IMR-90 (cell line): ENCODE results near the gene HAUS3. TPM values are rescaled to one million over a fixed set of nuclear protein-coding genes. Genes with fewer than 3 reads are reported as not detected.

Experiments
- ATAC-seq: fragments of 200-7000 bp; cut with Tn5 transposase; 2 replicates; pipeline ENCODE4 v1.9.1; 2020; ENCODE audit warnings: low read depth, mild to moderate bottlenecking, moderate library complexity
- BruUV-seq: library from RNA; stranded (reverse); fragments of 400-500 nt; replicated peaks from 2 replicates; lab custom pipeline; 2021; lab: Mats Ljungman, UMichigan
- CTCF ChIA-PET: fragments of 300-600 bp; formaldehyde crosslinking; extraction: SDS; loops from one replicate; lab custom pipeline; 2021; ENCODE audit warnings: antibody characterized with exemption; lab: Yijun Ruan, JAX
- POLR2A ChIA-PET: fragments of 300-600 bp; sonication (Branson Sonifier 250); formaldehyde crosslinking; loops from one replicate; lab custom pipeline; 2022; ENCODE audit warnings: antibody characterized with exemption; ENCODE audit not compliant: unreplicated experiment; lab: Charles Lee
- DNase-seq: peaks from one replicate; pipeline ENCODE4 v3.0.0; 2013
- H2AFZ ChIP-seq: replicated peaks from 2 replicates; pipeline ENCODE3; 2013; ENCODE audit warnings: low read length, mild to moderate bottlenecking; ENCODE audit not compliant: poor library complexity
- H2AK5ac ChIP-seq: 2 replicates; pipeline ENCODE4 v1.6.1; 2013; ENCODE audit warnings: low read depth, low read length, inconsistent platforms
- H2AK9ac ChIP-seq: replicated peaks from 2 replicates; pipeline ENCODE3; 2013; ENCODE audit warnings: mild to moderate bottlenecking, low read depth, low read length, moderate library complexity; ENCODE audit not compliant: poor library complexity
- H2BK120ac ChIP-seq: 2 replicates; pipeline ENCODE4 v1.6.1; 2013; ENCODE audit warnings: low read depth, low read length, inconsistent platforms
- H2BK15ac ChIP-seq: 3 replicates; pipeline ENCODE4 v1.6.1; 2013; ENCODE audit warnings: low read depth, low read length, inconsistent platforms
- H2BK20ac ChIP-seq: 2 replicates; pipeline ENCODE4 v1.6.1; 2013; ENCODE audit warnings: low read depth, mild to moderate bottlenecking, inconsistent platforms, low read length, moderate library complexity
- H2BK5ac ChIP-seq: 2 replicates; pipeline ENCODE4 v1.6.1; 2013; ENCODE audit warnings: mild to moderate bottlenecking, low read depth, low read length, inconsistent platforms; ENCODE audit not compliant: poor library complexity, severe bottlenecking
- H3K14ac ChIP-seq: replicated peaks from 2 replicates; pipeline ENCODE4 v1.6.1; 2013; ENCODE audit warnings: low read depth, low read length, inconsistent platforms
- H3K18ac ChIP-seq: 2 replicates; pipeline ENCODE4 v1.6.1; 2013; ENCODE audit warnings: low read depth, low read length, control low read depth
- H3K23ac ChIP-seq: 2 replicates; pipeline ENCODE4 v1.6.1; 2013; ENCODE audit warnings: low read depth, low read length, inconsistent platforms
- H3K27ac ChIP-seq: 2 replicates; pipeline ENCODE4 v1.5.1; 2013; ENCODE audit warnings: mild to moderate bottlenecking, control low read depth, low read length; ENCODE audit not compliant: insufficient read depth
- H3K27me3 ChIP-seq: 2 replicates; pipeline ENCODE4 v1.6.1; 2013; ENCODE audit warnings: low read length; ENCODE audit not compliant: control insufficient read depth, insufficient read depth
- H3K36me3 ChIP-seq: 2 replicates; pipeline ENCODE4 v1.6.1; 2013; ENCODE audit warnings: low read length, mixed read lengths; ENCODE audit not compliant: control insufficient read depth, insufficient read depth
- H3K4ac ChIP-seq: 2 replicates; pipeline ENCODE4 v1.6.1; 2013; ENCODE audit warnings: low read depth, low read length, inconsistent platforms
- H3K4me1 ChIP-seq: 2 replicates; pipeline ENCODE4 v1.6.1; 2013; ENCODE audit warnings: low read length, mixed read lengths; ENCODE audit not compliant: control insufficient read depth, insufficient read depth
- H3K4me2 ChIP-seq: 2 replicates; pipeline ENCODE4 v1.6.1; 2013; ENCODE audit warnings: low read depth, mild to moderate bottlenecking, control low read depth, low read length, moderate library complexity
- H3K4me3 ChIP-seq: 2 replicates; pipeline ENCODE4 v1.5.1; 2013; ENCODE audit warnings: low read depth, mild to moderate bottlenecking, control low read depth, low read length, moderate library complexity; ENCODE audit not compliant: insufficient read depth
- H3K56ac ChIP-seq: 2 replicates; pipeline ENCODE4 v1.6.1; 2013; ENCODE audit warnings: low read length, inconsistent platforms; ENCODE audit not compliant: insufficient read depth; ENCODE audit errors: extremely low read depth
- H3K79me1 ChIP-seq, 2 experiments: 2 replicates each; pipeline ENCODE4 v1.6.1; 2013; ENCODE audit warnings: low read length in 2 of 2, inconsistent platforms in 1 of 2, low read depth in 1 of 2
- H3K9ac ChIP-seq: 2 replicates; pipeline ENCODE4 v1.6.1; 2013; ENCODE audit warnings: low read depth, low read length, control low read depth
- H3K9me1 ChIP-seq: 2 replicates; pipeline ENCODE4 v1.6.1; 2013; ENCODE audit warnings: low read length, inconsistent platforms; ENCODE audit not compliant: insufficient read depth
- H3K9me3 ChIP-seq: 2 replicates; pipeline ENCODE4 v1.6.1; 2013; ENCODE audit warnings: low read length; ENCODE audit not compliant: control insufficient read depth, insufficient read depth
- H4K20me1 ChIP-seq: 2 replicates; pipeline ENCODE4 v1.6.1; 2013; ENCODE audit warnings: low read length, inconsistent platforms; ENCODE audit not compliant: insufficient read depth
- H4K5ac ChIP-seq: 2 replicates; pipeline ENCODE4 v1.6.1; 2013; ENCODE audit warnings: mild to moderate bottlenecking, low read depth, low read length, control low read depth
- H4K8ac ChIP-seq, 2 experiments: 2 replicates each; pipeline ENCODE4 v1.6.1; 2013; ENCODE audit warnings: low read depth in 2 of 2, low read length in 2 of 2, control low read depth in 1 of 2, inconsistent platforms in 1 of 2
- H4K91ac ChIP-seq: 2 replicates; pipeline ENCODE4 v1.6.1; 2013; ENCODE audit warnings: low read depth, low read length, inconsistent platforms; ENCODE audit not compliant: insufficient read depth
- BHLHE40 ChIP-seq: fragments of 150-350 bp; IDR thresholded peaks from 2 replicates; pipeline ENCODE4 v1.6.1; 2016; ENCODE audit warnings: mild to moderate bottlenecking, low read depth, low read length
- CEBPB ChIP-seq: IDR thresholded peaks from 2 replicates; pipeline ENCODE4 v1.6.1; 2012; ENCODE audit warnings: low read depth, low read length, improper control_type of control experiment
- CHD1 ChIP-seq: IDR thresholded peaks from 2 replicates; pipeline ENCODE4 v1.6.1; 2012; ENCODE audit warnings: low read depth, low read length, improper control_type of control experiment
- CTCF ChIP-seq: conservative IDR thresholded peaks from 2 replicates; pipeline ENCODE4 v1.5.1; 2012; ENCODE audit warnings: mild to moderate bottlenecking, low read depth, low read length, improper control_type of control experiment
- ELK1 ChIP-seq: fragments of 150-350 bp; IDR thresholded peaks from 2 replicates; pipeline ENCODE4 v1.6.1; 2016; ENCODE audit warnings: low read depth, mild to moderate bottlenecking, low read length, moderate library complexity, borderline replicate concordance
- FOS ChIP-seq: fragments of 150-350 bp; IDR thresholded peaks from 2 replicates; pipeline ENCODE4 v1.6.1; 2016; ENCODE audit warnings: low read depth, low read length
- MAFK ChIP-seq: IDR thresholded peaks from 2 replicates; pipeline ENCODE4 v1.6.1; 2012; ENCODE audit warnings: low read depth, low read length, improper control_type of control experiment
- MAZ ChIP-seq: IDR thresholded peaks from 2 replicates; pipeline ENCODE4 v1.6.1; 2012; ENCODE audit warnings: low read depth, mild to moderate bottlenecking, low read length, improper control_type of control experiment, moderate library complexity, borderline replicate concordance
- MXI1 ChIP-seq: IDR thresholded peaks from 2 replicates; pipeline ENCODE4 v1.6.1; 2012; ENCODE audit warnings: low read depth, mild to moderate bottlenecking, low read length, moderate library complexity, borderline replicate concordance
- NFE2L2 ChIP-seq: fragments of 150-350 bp; IDR thresholded peaks from 2 replicates; pipeline ENCODE4 v1.6.1; 2016; ENCODE audit warnings: low read depth, mild to moderate bottlenecking, low read length
- POLR2A ChIP-seq: IDR thresholded peaks from 2 replicates; pipeline ENCODE4 v1.6.1; 2012; ENCODE audit warnings: mild to moderate bottlenecking, low read depth, low read length
- RAD21 ChIP-seq: IDR thresholded peaks from 2 replicates; pipeline ENCODE4 v1.6.1; 2012; ENCODE audit warnings: low read length, improper control_type of control experiment
- RFX5 ChIP-seq: IDR thresholded peaks from 2 replicates; pipeline ENCODE4 v1.8.0; 2012; ENCODE audit warnings: low read depth, mild to moderate bottlenecking, low read length, moderate library complexity
- SMC3 ChIP-seq: fragments of 150-350 bp; IDR thresholded peaks from 2 replicates; pipeline ENCODE4 v1.6.1; 2016; ENCODE audit warnings: low read depth, mild to moderate bottlenecking, antibody characterized with exemption, low read length, moderate library complexity
- USF2 ChIP-seq: fragments of 150-350 bp; IDR thresholded peaks from 2 replicates; pipeline ENCODE4 v1.6.1; 2017; ENCODE audit warnings: mild to moderate bottlenecking, antibody characterized with exemption, low read length, low read depth
- WGBS, 2 experiments: methylation state at CpG; one replicate each; pipeline versions ENCODE4 v1.1.5 to v1.1.7; 2013; ENCODE audit warnings: missing lambda C conversion rate in 2 of 2; ENCODE audit not compliant: insufficient read length in 1 of 2; ENCODE audit errors: extremely low coverage in 2 of 2; 5-methylcytosine and 5-hydroxymethylcytosine counted together
- dilution Hi-C: fragments of 300-500 bp; cut with HindIII; formaldehyde crosslinking; loops from one replicate; pipeline ENCODE4 v1.14.3; 2018; ENCODE audit warnings: low sequenced_read_pairs; ENCODE audit not compliant: unreplicated experiment
- in situ Hi-C: fragments of 300-500 bp; cut with MboI; formaldehyde crosslinking; loops from 3 replicates; pipeline ENCODE4 v1.14.3; 2019; ENCODE audit warnings: low sequenced_read_pairs, inconsistent platforms, mixed read lengths
- intact Hi-C: fragments of 100-400 bp; cut with micrococcal nuclease; formaldehyde crosslinking; loops from 2 replicates; pipeline ENCODE4 v1.10.0; 2022
- polyA plus RNA-seq, 3 experiments: library from polyadenylated mRNA; depleted of rRNA; stranded (reverse); fragments of >200 nt; gene quantifications; 2 replicates each; pipeline ENCODE4 v1.2.3, GENCODE V29; 2012; ENCODE audit warnings: low replicate concordance in 1 of 3
- total RNA-seq: library from RNA; depleted of rRNA; stranded (reverse); fragments of >200 nt; gene quantifications from 2 replicates; pipeline ENCODE4 v1.2.3, GENCODE V29; 2012

The HAUS3 gene
- total and polyA plus RNA-seq, 2 of the 4 experiments (the other 2 are of a cell fraction) = 4.3 to 4.8 TPM

- Histone ChIP-seq H4K91ac (no peak overlapping the region), H2AFZ (no peak overlapping the region), H2BK5ac (no peak overlapping the region), H3K27me3 (peaks cover 2% of the 10 kb centered on the region; the same call in 1 of the 2 replicates), H3K18ac (no peak overlapping the region), H3K4ac (no peak overlapping the region), H2BK120ac (no peak overlapping the region), H4K20me1 (no peaks in the 10 kb centered on the region), H4K8ac (no peak overlapping the region), H3K14ac (no peak overlapping the region), H3K79me1 (no peaks in the 10 kb centered on the region), H3K9me1 (no peaks in the 10 kb centered on the region), H3K4me1 (peaks cover 3% of the 10 kb centered on the region; the same call in 1 of the 2 replicates), H2AK5ac (no peak overlapping the region), H3K36me3 (no peaks in the 10 kb centered on the region), H2AK9ac (no peak overlapping the region), H3K23ac (no peak overlapping the region), H2BK15ac (no peak overlapping the region), H3K27ac (no peak overlapping the region), H2BK20ac (no peak overlapping the region), H3K4me2 (no peak overlapping the region), H3K9ac (no peak overlapping the region), H4K5ac (no peak overlapping the region), H3K56ac (no peak overlapping the region), H3K4me3 (no peak overlapping the region), H3K9me3 (no peaks in the 10 kb centered on the region)
- in situ Hi-C loops (no loop called here), intact Hi-C loops (loop anchor here (10.0 kb wide), 1 partner anchor 146 kb away; the partner anchor contains the start of genes CFAP99 and ZFYVE28), dilution Hi-C loops (no loop called here)
- 61% methylated on average over 4 of the region's 22 CpGs; no CpG with 5 or more reads in 1 of the 2 experiments for WGBS, 2 experiments
- DNase-seq = no peak
- ChIA-PET CTCF (no interaction called here), POLR2A (no interaction called here)
- ATAC-seq = no peak
- no TSS peak for BruUV-seq
- TF ChIP-seq CEBPB (no peak), USF2 (no peak), RFX5 (no peak), CHD1 (no peak), SMC3 (no peak), NFE2L2 (no peak), ELK1 (no peak), POLR2A (no peak), MAFK (no peak), RAD21 (no peak), BHLHE40 (no peak), MXI1 (no peak), CTCF (no peak), MAZ (no peak), FOS (no peak)
Measured at GRCh38 chr4:2268357-2269205, 26.7 kb upstream of the HAUS3 start.
